CD14-positive monocyte (primary cell): ENCODE data around the gene LATS2. TPM values are rescaled to one million over a fixed set of nuclear protein-coding genes. Genes with fewer than 3 reads are reported as not detected.

Experiments used
- DNase-seq, 3 donors: peaks; one replicate each; pipeline ENCODE4 v3.0.0-alpha.2; 2011 to 2022
- H2AFZ ChIP-seq: 2 replicates; pipeline ENCODE4 v1.6.0; 2012; ENCODE audit warnings: mild to moderate bottlenecking, low read depth, low read length, inconsistent platforms; ENCODE audit not compliant: insufficient read depth, poor library complexity, severe bottlenecking
- H3K27ac ChIP-seq, 2 donors: 1 replicate in 1 of 2; 2 replicates in 1 of 2; pipeline ENCODE4 v1.5.1; 2012 to 2013; ENCODE audit warnings: low read length in 2 of 2, control low read depth in 1 of 2, inconsistent platforms in 1 of 2, low read depth in 1 of 2, mild to moderate bottlenecking in 1 of 2
- H3K27me3 ChIP-seq, 2 donors: one replicate each; pipeline versions ENCODE4 v1.6.0 to v1.6.1; 2011 to 2013; ENCODE audit warnings: low read length in 2 of 2; ENCODE audit not compliant: control insufficient read depth in 2 of 2, insufficient read depth in 2 of 2
- H3K36me3 ChIP-seq, 2 donors: replicated peaks in 1 of 2; 1 replicate in 1 of 2; 2 replicates in 1 of 2; pipeline versions ENCODE4 v1.5.1 to v1.6.1; 2012 to 2013; ENCODE audit warnings: low read length in 2 of 2, control low read depth in 1 of 2, inconsistent platforms in 1 of 2, mild to moderate bottlenecking in 1 of 2; ENCODE audit not compliant: insufficient read depth in 2 of 2, control insufficient read depth in 1 of 2
- H3K4me1 ChIP-seq, 2 donors: 1 replicate in 1 of 2; 2 replicates in 1 of 2; pipeline versions ENCODE4 v1.5.1 to v1.6.1; 2012 to 2013; ENCODE audit warnings: low read length in 2 of 2, control low read depth in 1 of 2, inconsistent platforms in 1 of 2, mild to moderate bottlenecking in 1 of 2, moderate library complexity in 1 of 2; ENCODE audit not compliant: insufficient read depth in 2 of 2, control insufficient read depth in 1 of 2
- H3K4me2 ChIP-seq: replicated peaks from 2 replicates; pipeline ENCODE3; 2012; ENCODE audit warnings: low read length, moderate library complexity, mild to moderate bottlenecking; ENCODE audit not compliant: poor library complexity, severe bottlenecking; ENCODE audit errors: extremely low read depth
- H3K4me3 ChIP-seq, 3 experiments: fragments of 200-600 bp in 1 of 3; sonication (generic) in 1 of 3; replicated peaks in 1 of 3; 1 replicate in 2 of 3; 2 replicates in 1 of 3; pipeline ENCODE4 v1.5.1; 2011 to 2013; ENCODE audit warnings: low read length in 3 of 3, mild to moderate bottlenecking in 3 of 3, control low read depth in 2 of 3, low read depth in 2 of 3, inconsistent platforms in 1 of 3, moderate library complexity in 1 of 3
- H3K79me2 ChIP-seq: 2 replicates; pipeline ENCODE4 v1.6.0; 2012; ENCODE audit warnings: mild to moderate bottlenecking, control low read depth, inconsistent platforms, low read length, moderate library complexity; ENCODE audit not compliant: insufficient read depth
- H3K9ac ChIP-seq: 2 replicates; pipeline ENCODE4 v1.6.0; 2017; ENCODE audit warnings: low read length, mild to moderate bottlenecking; ENCODE audit not compliant: insufficient read depth, poor library complexity, severe bottlenecking
- H3K9me3 ChIP-seq, 2 donors: replicated peaks in 1 of 2; 1 replicate in 1 of 2; 2 replicates in 1 of 2; pipeline versions ENCODE4 v1.5.1 to v1.6.1; 2012 to 2013; ENCODE audit warnings: low read length in 2 of 2, control low read depth in 1 of 2; ENCODE audit not compliant: control insufficient read depth in 1 of 2, insufficient read depth in 1 of 2
- H4K20me1 ChIP-seq: 2 replicates; pipeline ENCODE4 v1.6.0; 2012; ENCODE audit warnings: mild to moderate bottlenecking, low read length, control low read depth, moderate library complexity; ENCODE audit not compliant: insufficient read depth
- H3K27ac Mint-ChIP-seq, 7 donors: one replicate each; pipeline ENCODE4 v1.8.0; 2020; ENCODE audit warnings: mild to moderate bottlenecking in 7 of 7, mixed read lengths in 7 of 7, moderate library complexity in 6 of 7, inconsistent platforms in 2 of 7
- H3K27me3 Mint-ChIP-seq, 3 donors: one replicate each; pipeline ENCODE4 v1.8.0; 2021 to 2022; ENCODE audit warnings: low read depth in 3 of 3, mild to moderate bottlenecking in 3 of 3, mixed read lengths in 3 of 3, moderate library complexity in 3 of 3, inconsistent platforms in 1 of 3
- H3K36me3 Mint-ChIP-seq, 2 donors: one replicate each; pipeline ENCODE4 v1.8.0; 2020; ENCODE audit warnings: mixed read lengths in 2 of 2, inconsistent platforms in 1 of 2, mild to moderate bottlenecking in 1 of 2
- H3K4me1 Mint-ChIP-seq: one replicate; pipeline ENCODE4 v1.8.0; 2020; ENCODE audit warnings: mild to moderate bottlenecking, mixed read lengths
- H3K4me3 Mint-ChIP-seq, 2 donors: one replicate each; pipeline ENCODE4 v1.8.0; 2020; ENCODE audit warnings: mild to moderate bottlenecking in 2 of 2, mixed read lengths in 2 of 2, moderate library complexity in 1 of 2
- H3K9me3 Mint-ChIP-seq, 7 donors: one replicate each; pipeline ENCODE4 v1.8.0; 2020 to 2022; ENCODE audit warnings: mixed read lengths in 7 of 7, mild to moderate bottlenecking in 6 of 7, moderate library complexity in 6 of 7, inconsistent platforms in 2 of 7
- WGBS: methylation state at CpG from one replicate; pipeline ENCODE4 v1.1.5; 2013; ENCODE audit warnings: missing lambda C conversion rate; ENCODE audit not compliant: insufficient coverage; 5-methylcytosine and 5-hydroxymethylcytosine counted together
- intact Hi-C, 2 donors: fragments of 100-400 bp; cut with micrococcal nuclease; formaldehyde crosslinking; loops; one replicate each; pipeline versions ENCODE4 v1.15.0 to v1.15.1; 2023
- polyA plus RNA-seq, 3 donors: library from polyadenylated mRNA; depleted of rRNA in 1 of 3; unstranded in 2 of 3; stranded (reverse) in 1 of 3; fragments of 300-500 nt in 2 of 3; fragments of >200 nt in 1 of 3; fragmentation: Illumina TruSeq in 2 of 3; gene quantifications; 1 replicate in 2 of 3; 2 replicates in 1 of 3; pipeline ENCODE4 v1.2.3, GENCODE V29; 2012 to 2021
- TF ChIP-seq, protein P1 (sequence below): fragments of 200-600 bp; IDR thresholded peaks from one replicate; pipeline ENCODE4 v1.8.0; 2022; ENCODE audit warnings: antibody characterized with exemption, mild to moderate bottlenecking

Gene LATS2
- polyA plus RNA-seq, 3 donors: 0.96 to 11.2 (median 1.0) TPM

DNA sequence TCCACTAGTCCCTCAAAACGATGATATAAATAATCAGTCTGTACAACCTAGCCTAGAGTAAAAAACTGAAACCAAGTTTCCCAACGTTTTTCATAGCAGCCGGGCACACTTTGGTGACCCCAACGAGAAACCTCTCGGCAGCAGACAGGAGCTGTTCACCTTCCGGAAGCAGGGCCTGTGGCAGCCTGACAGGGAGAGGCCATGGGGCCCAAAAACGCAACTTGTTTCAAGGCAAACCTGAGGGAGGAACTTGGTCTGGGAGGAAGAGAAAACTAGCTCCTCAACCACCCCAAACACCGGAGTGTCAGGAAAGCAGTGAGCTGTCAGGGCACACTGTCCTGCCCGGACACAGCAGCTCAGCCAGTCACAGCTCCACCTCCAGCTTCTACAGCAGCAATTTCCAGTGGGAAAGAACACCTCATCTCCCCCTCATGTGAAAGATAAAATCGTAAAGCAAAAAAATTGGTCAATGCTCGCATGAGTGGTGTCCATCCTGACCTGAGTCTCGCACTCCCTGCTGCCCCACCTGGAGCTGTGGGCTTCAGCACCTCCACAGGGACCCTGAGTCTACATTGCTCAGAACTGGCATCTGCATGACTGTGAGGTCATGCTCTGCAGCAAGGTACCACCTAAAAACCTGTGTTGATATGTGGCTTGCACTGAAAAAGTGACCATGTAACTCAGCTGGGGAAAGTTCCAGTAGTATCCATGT is 40.6 kb upstream of the LATS2 start:
- no peak overlapping the region for H3K9ac ChIP-seq
- H3K27ac Mint-ChIP-seq: no peak overlapping the region
- no peaks in the 10 kb centered on the region for H4K20me1 ChIP-seq
- H3K4me2 ChIP-seq: no peak overlapping the region
- no peaks in the 10 kb centered on the region for H3K36me3 Mint-ChIP-seq
- H3K27ac ChIP-seq: no peak overlapping the region
- intact Hi-C loops: no loop called here
- H3K4me1 Mint-ChIP-seq: peaks cover 2% of the 10 kb centered on the region
- H3K27me3 ChIP-seq: no peaks in the 10 kb centered on the region
- no peak for DNase-seq
- no peaks in the 10 kb centered on the region for H3K27me3 Mint-ChIP-seq
- no peaks in the 10 kb centered on the region for H3K36me3 ChIP-seq
- no peak overlapping the region for H3K4me3 ChIP-seq
- no peak overlapping the region for H2AFZ ChIP-seq
- H3K4me1 ChIP-seq: no peaks in the 10 kb centered on the region
- H3K4me3 Mint-ChIP-seq: no peak overlapping the region
- H3K79me2 ChIP-seq: no peaks in the 10 kb centered on the region
- TF ChIP-seq, protein P1, sequence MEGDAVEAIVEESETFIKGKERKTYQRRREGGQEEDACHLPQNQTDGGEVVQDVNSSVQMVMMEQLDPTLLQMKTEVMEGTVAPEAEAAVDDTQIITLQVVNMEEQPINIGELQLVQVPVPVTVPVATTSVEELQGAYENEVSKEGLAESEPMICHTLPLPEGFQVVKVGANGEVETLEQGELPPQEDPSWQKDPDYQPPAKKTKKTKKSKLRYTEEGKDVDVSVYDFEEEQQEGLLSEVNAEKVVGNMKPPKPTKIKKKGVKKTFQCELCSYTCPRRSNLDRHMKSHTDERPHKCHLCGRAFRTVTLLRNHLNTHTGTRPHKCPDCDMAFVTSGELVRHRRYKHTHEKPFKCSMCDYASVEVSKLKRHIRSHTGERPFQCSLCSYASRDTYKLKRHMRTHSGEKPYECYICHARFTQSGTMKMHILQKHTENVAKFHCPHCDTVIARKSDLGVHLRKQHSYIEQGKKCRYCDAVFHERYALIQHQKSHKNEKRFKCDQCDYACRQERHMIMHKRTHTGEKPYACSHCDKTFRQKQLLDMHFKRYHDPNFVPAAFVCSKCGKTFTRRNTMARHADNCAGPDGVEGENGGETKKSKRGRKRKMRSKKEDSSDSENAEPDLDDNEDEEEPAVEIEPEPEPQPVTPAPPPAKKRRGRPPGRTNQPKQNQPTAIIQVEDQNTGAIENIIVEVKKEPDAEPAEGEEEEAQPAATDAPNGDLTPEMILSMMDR: no peak
- 90% methylated on average over 6 of the region's 12 CpGs for WGBS
- peaks cover 0 to 5% (median 0%) of the 10 kb centered on the region in 7 donors for H3K9me3 Mint-ChIP-seq
- H3K9me3 ChIP-seq: no peaks in the 10 kb centered on the region

DNA sequence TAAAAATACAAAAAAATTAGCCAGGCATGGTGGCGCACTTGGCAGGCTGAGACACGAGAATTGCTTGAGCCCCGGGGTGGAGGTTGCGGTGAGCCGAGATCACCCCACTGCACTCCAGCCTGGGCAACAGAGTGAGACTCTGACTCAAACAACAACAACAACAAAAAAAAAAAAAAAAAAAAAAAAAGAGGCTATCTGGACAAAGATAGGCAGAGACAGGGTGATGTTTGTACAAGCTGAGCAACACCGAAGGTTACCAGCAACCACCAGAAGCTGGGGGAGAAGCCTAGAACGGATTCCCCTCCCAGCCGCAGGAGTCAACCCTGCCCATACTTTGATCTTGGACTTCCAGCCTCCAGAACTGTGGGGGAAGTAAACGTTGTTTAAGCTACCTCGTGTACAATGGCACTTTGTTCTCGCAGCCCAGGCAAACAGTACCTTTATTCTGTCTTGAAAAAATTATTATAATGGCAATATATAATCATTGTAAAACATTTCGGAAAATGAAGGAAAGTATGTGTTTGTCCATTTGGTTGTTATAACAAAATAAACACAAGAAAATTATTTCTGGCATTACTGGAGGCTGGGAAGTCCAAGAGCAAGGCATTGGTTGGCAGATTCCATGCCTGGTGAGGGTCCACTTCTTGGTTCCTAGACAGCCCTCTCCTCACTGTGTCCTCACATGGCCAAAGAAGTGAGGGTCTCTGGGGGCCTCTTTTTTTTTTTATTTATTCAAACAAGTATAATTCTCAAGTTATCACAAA is 39.8 kb upstream of the LATS2 start:
- no peaks in the 10 kb centered on the region for H3K27me3 ChIP-seq
- H3K79me2 ChIP-seq: no peaks in the 10 kb centered on the region
- no CpG with 5 or more reads among the region's 12 CpGs for WGBS
- no peaks in the 10 kb centered on the region for H3K36me3 ChIP-seq
- no peaks in the 10 kb centered on the region for H4K20me1 ChIP-seq
- H2AFZ ChIP-seq: no peak overlapping the region
- no peak overlapping the region for H3K4me3 ChIP-seq
- H3K27ac Mint-ChIP-seq: no peak overlapping the region
- DNase-seq: no peak
- intact Hi-C loops: no loop called here
- H3K9ac ChIP-seq: no peak overlapping the region
- H3K9me3 Mint-ChIP-seq: peaks cover 0 to 5% (median 0%) of the 10 kb centered on the region in 7 donors
- no peaks in the 10 kb centered on the region for H3K9me3 ChIP-seq
- H3K4me1 Mint-ChIP-seq: peaks cover 2% of the 10 kb centered on the region
- TF ChIP-seq, protein P1: no peak
- H3K27ac ChIP-seq: no peak overlapping the region
- peaks cover 0 to 2% (median 0%) of the 10 kb centered on the region in 3 donors for H3K27me3 Mint-ChIP-seq
- H3K4me3 Mint-ChIP-seq: no peak overlapping the region
- no peaks in the 10 kb centered on the region for H3K4me1 ChIP-seq
- H3K4me2 ChIP-seq: no peak overlapping the region
- H3K36me3 Mint-ChIP-seq: no peaks in the 10 kb centered on the region
